A673 (cell line): ENCODE data around the gene ZBTB25.

Source experiments
- EZH2 ChIP-seq: fragments of 200-600 bp; sonication (generic); IDR thresholded peaks from 2 replicates; pipeline ENCODE4 v1.6.1; 2017; ENCODE audit warnings: borderline replicate concordance, low read depth, mild to moderate bottlenecking, mixed read lengths, antibody characterized with exemption, low read length; ENCODE audit not compliant: poor library complexity, severe bottlenecking
- TF ChIP-seq, protein P1 (sequence below): fragments of 300-800, 200-600 bp; sonication (generic); conservative IDR thresholded peaks from 2 replicates; pipeline ENCODE4 v1.5.1; 2017; ENCODE audit warnings: low read depth, mild to moderate bottlenecking, antibody characterized with exemption, low read length, moderate library complexity, mixed read lengths

DNA sequence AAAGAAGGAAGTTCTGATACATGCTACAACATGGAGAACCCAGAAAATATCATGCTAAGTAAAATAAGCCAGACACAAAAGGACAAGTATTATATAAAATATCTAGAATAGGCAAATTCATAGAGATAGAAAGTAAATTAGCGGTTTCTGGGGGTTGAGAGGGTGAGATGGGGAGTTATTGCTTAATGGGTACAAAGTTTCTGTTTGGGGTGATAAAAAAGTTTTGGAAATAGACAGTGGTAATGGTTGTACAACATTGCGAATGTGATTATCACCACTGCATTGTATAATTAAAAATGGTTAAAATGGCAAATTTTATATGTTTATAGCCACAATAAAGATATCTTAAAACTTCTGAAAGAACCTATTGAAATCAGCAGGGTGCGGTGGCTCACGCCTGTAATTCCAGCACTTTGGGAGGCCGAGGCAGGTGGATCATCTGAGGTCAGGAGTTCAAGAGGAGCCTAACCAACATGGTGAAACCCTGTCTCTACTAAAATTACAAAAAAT is 15.0 kb downstream of the ZBTB25 start:
- TF ChIP-seq, protein P1, sequence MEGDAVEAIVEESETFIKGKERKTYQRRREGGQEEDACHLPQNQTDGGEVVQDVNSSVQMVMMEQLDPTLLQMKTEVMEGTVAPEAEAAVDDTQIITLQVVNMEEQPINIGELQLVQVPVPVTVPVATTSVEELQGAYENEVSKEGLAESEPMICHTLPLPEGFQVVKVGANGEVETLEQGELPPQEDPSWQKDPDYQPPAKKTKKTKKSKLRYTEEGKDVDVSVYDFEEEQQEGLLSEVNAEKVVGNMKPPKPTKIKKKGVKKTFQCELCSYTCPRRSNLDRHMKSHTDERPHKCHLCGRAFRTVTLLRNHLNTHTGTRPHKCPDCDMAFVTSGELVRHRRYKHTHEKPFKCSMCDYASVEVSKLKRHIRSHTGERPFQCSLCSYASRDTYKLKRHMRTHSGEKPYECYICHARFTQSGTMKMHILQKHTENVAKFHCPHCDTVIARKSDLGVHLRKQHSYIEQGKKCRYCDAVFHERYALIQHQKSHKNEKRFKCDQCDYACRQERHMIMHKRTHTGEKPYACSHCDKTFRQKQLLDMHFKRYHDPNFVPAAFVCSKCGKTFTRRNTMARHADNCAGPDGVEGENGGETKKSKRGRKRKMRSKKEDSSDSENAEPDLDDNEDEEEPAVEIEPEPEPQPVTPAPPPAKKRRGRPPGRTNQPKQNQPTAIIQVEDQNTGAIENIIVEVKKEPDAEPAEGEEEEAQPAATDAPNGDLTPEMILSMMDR, result no peak
- TF ChIP-seq EZH2, result no peak
